Naive thymus-derived CD8-positive, alpha-beta T cell (primary cell): ENCODE results near the gene ME2. TPM values are rescaled to one million over a fixed set of nuclear protein-coding genes. Genes with fewer than 3 reads are reported as not detected.
"Not testable (repeated sequence)": the region's sequence is repeated elsewhere in the genome, so short reads cannot be mapped to it uniquely, and the experiment has no call there.

ENCODE experiments used
- ATAC-seq, 2 donors: fragments of 150-1000 bp; cut with Tn5 transposase in 1 of 2; sonication (Bioruptor Pico), chemical (Tn5 transposase) in 1 of 2; 1 replicate in 1 of 2; 2 replicates in 1 of 2; pipeline ENCODE4 v1.10.0; 2021; ENCODE audit warnings: mild to moderate bottlenecking in 2 of 2, moderate library complexity in 2 of 2
- POLR2A ChIA-PET: fragments of 350-600 bp; sonication (Branson Sonifier 250); formaldehyde crosslinking; loops from one replicate; lab custom pipeline; 2021; ENCODE audit warnings: antibody characterized with exemption; lab: Charles Lee
- DNase-seq, 10 donors: peaks; one replicate each; pipeline versions ENCODE4 v3.0.0 to v3.0.0-alpha.2; 2020 to 2022
- H3K27ac Mint-ChIP-seq, 10 donors: one replicate each; pipeline ENCODE4 v1.8.0; 2020 to 2022; ENCODE audit warnings: mild to moderate bottlenecking in 10 of 10, mixed read lengths in 10 of 10, moderate library complexity in 4 of 10, inconsistent platforms in 1 of 10
- H3K27me3 Mint-ChIP-seq, 5 donors: one replicate each; pipeline ENCODE4 v1.8.0; 2021 to 2022; ENCODE audit warnings: mixed read lengths in 5 of 5
- H3K36me3 Mint-ChIP-seq, 3 donors: one replicate each; pipeline ENCODE4 v1.8.0; 2020 to 2022; ENCODE audit warnings: mixed read lengths in 3 of 3, mild to moderate bottlenecking in 2 of 3, inconsistent platforms in 1 of 3
- H3K4me1 Mint-ChIP-seq, 4 donors: one replicate each; pipeline ENCODE4 v1.8.0; 2021 to 2022; ENCODE audit warnings: mixed read lengths in 4 of 4
- H3K4me3 Mint-ChIP-seq, 10 donors: one replicate each; pipeline ENCODE4 v1.8.0; 2020 to 2022; ENCODE audit warnings: mild to moderate bottlenecking in 10 of 10, mixed read lengths in 10 of 10, moderate library complexity in 6 of 10, inconsistent platforms in 1 of 10
- H3K9me3 Mint-ChIP-seq, 9 donors: one replicate each; pipeline ENCODE4 v1.8.0; 2020 to 2022; ENCODE audit warnings: mixed read lengths in 9 of 9, mild to moderate bottlenecking in 3 of 9, inconsistent platforms in 1 of 9, moderate library complexity in 1 of 9
- polyA plus RNA-seq, 3 donors: library from polyadenylated mRNA; unstranded; fragments of 300-500 nt; fragmentation: Illumina TruSeq; gene quantifications; one replicate each; pipeline ENCODE4 v1.2.3, GENCODE V29; 2021
- total RNA-seq, 8 experiments: library from RNA in 2 of 8; stranded (reverse) in 2 of 8; gene quantifications; one replicate each; pipeline ENCODE4 v1.2.3 and lab custom pipeline; 2021 to 2026

ME2 gene
- total and polyA plus RNA-seq, 5 experiments from 2014 or later, result 38.1 to 52.3 (median 42.0) TPM

- H3K36me3 Mint-ChIP-seq, result peaks cover 0 to 14% (median 0%) of the 10 kb centered on the region in 3 donors
- no peak for ATAC-seq
- H3K9me3 Mint-ChIP-seq, result peaks cover 0 to 11% (median 5%) of the 10 kb centered on the region in 9 donors
- no peak overlapping the region for H3K27ac Mint-ChIP-seq
- no peak for DNase-seq
- H3K27me3 Mint-ChIP-seq, result peaks cover 5 to 18% (median 15%) of the 10 kb centered on the region in 5 donors
- POLR2A ChIA-PET, result no interaction called here
- H3K4me1 Mint-ChIP-seq, result peaks cover 0 to 2% (median 0%) of the 10 kb centered on the region in 4 donors
- no peak overlapping the region for H3K4me3 Mint-ChIP-seq
Observed at GRCh38 chr18:50848991-50849390, 29.9 kb upstream of the ME2 start.

GRCh38 chr18:50849419-50849821, 29.5 kb upstream of the ME2 start:
- DNase-seq (no peak), ATAC-seq (no peak)
- H3K27ac Mint-ChIP-seq, result no peak overlapping the region
- peaks cover 0 to 17% (median 0%) of the 10 kb centered on the region in 3 donors for H3K36me3 Mint-ChIP-seq
- peaks cover 6 to 23% (median 15%) of the 10 kb centered on the region in 5 donors for H3K27me3 Mint-ChIP-seq
- peaks cover 0 to 2% (median 0%) of the 10 kb centered on the region in 4 donors for H3K4me1 Mint-ChIP-seq
- H3K4me3 Mint-ChIP-seq, result no peak overlapping the region
- peaks cover 0 to 16% (median 8%) of the 10 kb centered on the region in 9 donors for H3K9me3 Mint-ChIP-seq
- POLR2A ChIA-PET, result no interaction called here

GRCh38 chr18:50850307-50851065, 28.4 kb upstream of the ME2 start:
- no peak overlapping the region for H3K27ac Mint-ChIP-seq
- peaks cover 0 to 2% (median 0%) of the 10 kb centered on the region in 4 donors for H3K4me1 Mint-ChIP-seq
- H3K27me3 Mint-ChIP-seq, result peaks cover 6 to 23% (median 15%) of the 10 kb centered on the region in 5 donors
- H3K4me3 Mint-ChIP-seq, result no peak overlapping the region
- H3K9me3 Mint-ChIP-seq, result peaks cover 0 to 16% (median 10%) of the 10 kb centered on the region in 9 donors
- peaks cover 0 to 19% (median 0%) of the 10 kb centered on the region in 3 donors for H3K36me3 Mint-ChIP-seq
- POLR2A ChIA-PET, result interaction anchor here (1.0 kb wide), 1 partner anchor 9 kb away, joined by 3 read pairs; no protein-coding TSS in a partner anchor
- no peak for ATAC-seq
- DNase-seq, result no peak

GRCh38 chr18:50853863-50854271, 25.1 kb upstream of the ME2 start:
- Mint-ChIP-seq H3K9me3 (peaks cover 0 to 16% (median 10%) of the 10 kb centered on the region in 9 donors), H3K36me3 (peaks cover 0 to 19% (median 0%) of the 10 kb centered on the region in 3 donors), H3K27ac (no peak overlapping the region), H3K27me3 (peaks cover 6 to 23% (median 10%) of the 10 kb centered on the region in 5 donors), H3K4me1 (peaks cover 0 to 4% (median 0%) of the 10 kb centered on the region in 4 donors), H3K4me3 (no peak overlapping the region)
- DNase-seq (no peak), ATAC-seq (no peak)
- POLR2A ChIA-PET, result no interaction called here

GRCh38 chr18:50855976-50856757, 22.8 kb upstream of the ME2 start:
- Mint-ChIP-seq H3K27me3 (peaks cover 6 to 32% (median 10%) of the 10 kb centered on the region in 5 donors), H3K4me3 (no peak overlapping the region), H3K4me1 (peaks cover 0 to 4% (median under 1%) of the 10 kb centered on the region in 4 donors), H3K27ac (no peak overlapping the region), H3K36me3 (peaks cover 0 to 19% (median 0%) of the 10 kb centered on the region in 3 donors), H3K9me3 (peaks cover 0 to 16% (median 10%) of the 10 kb centered on the region in 9 donors)
- ATAC-seq (no peak), DNase-seq (no peak)
- POLR2A ChIA-PET, result no interaction called here

- H3K4me3 Mint-ChIP-seq, ATAC-seq, POLR2A ChIA-PET, DNase-seq, H3K27ac Mint-ChIP-seq, H3K4me1 Mint-ChIP-seq: not testable (repeated sequence)
- H3K27me3 Mint-ChIP-seq, result peaks cover 6 to 27% (median 13%) of the 10 kb centered on the region in 5 donors
- peaks cover 0 to 16% (median 10%) of the 10 kb centered on the region in 9 donors for H3K9me3 Mint-ChIP-seq
- peaks cover 0 to 19% (median 0%) of the 10 kb centered on the region in 3 donors for H3K36me3 Mint-ChIP-seq
Observed at GRCh38 chr18:50857166-50857565, 21.8 kb upstream of the ME2 start.

- POLR2A ChIA-PET, result no interaction called here
- no peak for DNase-seq
- Mint-ChIP-seq H3K36me3 (peaks cover 0 to 16% (median 0%) of the 10 kb centered on the region in 3 donors), H3K9me3 (peaks cover 0 to 13% (median 9%) of the 10 kb centered on the region in 9 donors), H3K27ac (peak overlapping the region in 1 of 10 donors; percentile 65), H3K4me1 (peaks cover 0 to 12% (median under 1%) of the 10 kb centered on the region in 4 donors), H3K27me3 (peaks cover 6 to 21% (median 11%) of the 10 kb centered on the region in 5 donors), H3K4me3 (no peak overlapping the region)
- ATAC-seq, result no peak
Observed at GRCh38 chr18:50857694-50858093, 21.2 kb upstream of the ME2 start.

GRCh38 chr18:50859793-50860555, 18.9 kb upstream of the ME2 start:
- Mint-ChIP-seq H3K4me3 (no peak overlapping the region), H3K27me3 (peaks cover 2 to 10% (median 5%) of the 10 kb centered on the region in 5 donors), H3K4me1 (peaks cover 0 to 15% (median under 1%) of the 10 kb centered on the region in 4 donors), H3K36me3 (no peaks in the 10 kb centered on the region), H3K27ac (peak overlapping the region in 1 of 10 donors; percentile 3), H3K9me3 (peaks cover 0 to 2% (median 0%) of the 10 kb centered on the region in 9 donors)
- DNase-seq (no peak), ATAC-seq (no peak)
- POLR2A ChIA-PET, result no interaction called here

- POLR2A ChIA-PET, result no interaction called here
- H3K36me3 Mint-ChIP-seq, result no peaks in the 10 kb centered on the region
- no peak overlapping the region for H3K27ac Mint-ChIP-seq
- H3K9me3 Mint-ChIP-seq, result no peaks in the 10 kb centered on the region
- ATAC-seq (no peak), DNase-seq (no peak)
- H3K4me1 Mint-ChIP-seq, result peaks cover 0 to 15% (median under 1%) of the 10 kb centered on the region in 4 donors
- H3K4me3 Mint-ChIP-seq, result no peak overlapping the region
- peaks cover 0 to 10% (median 2%) of the 10 kb centered on the region in 5 donors for H3K27me3 Mint-ChIP-seq
Observed at GRCh38 chr18:50861617-50862016, 17.3 kb upstream of the ME2 start.

GRCh38 chr18:50862401-50862800, 16.5 kb upstream of the ME2 start:
- H3K9me3 Mint-ChIP-seq, result no peaks in the 10 kb centered on the region
- H3K36me3 Mint-ChIP-seq, result no peaks in the 10 kb centered on the region
- H3K4me3 Mint-ChIP-seq, result peak overlapping the region in 1 of 10 donors; percentile 24
- peaks cover 0 to 13% (median under 1%) of the 10 kb centered on the region in 4 donors for H3K4me1 Mint-ChIP-seq
- POLR2A ChIA-PET, result no interaction called here
- no peak for DNase-seq
- ATAC-seq, result no peak
- no peak overlapping the region for H3K27ac Mint-ChIP-seq
- peaks cover 0 to 10% (median 2%) of the 10 kb centered on the region in 5 donors for H3K27me3 Mint-ChIP-seq

GRCh38 chr18:50863840-50864375, 15.0 kb upstream of the ME2 start:
- H3K9me3 Mint-ChIP-seq, result no peaks in the 10 kb centered on the region
- no peak for ATAC-seq
- DNase-seq, result no peak
- no peak overlapping the region for H3K27ac Mint-ChIP-seq
- peaks cover 0 to 13% (median under 1%) of the 10 kb centered on the region in 4 donors for H3K4me1 Mint-ChIP-seq
- peaks cover 0 to 10% (median 2%) of the 10 kb centered on the region in 5 donors for H3K27me3 Mint-ChIP-seq
- POLR2A ChIA-PET, result interaction anchor here (0.8 kb wide), 1 partner anchor 15 kb away, joined by 3 read pairs; the partner anchor contains the start of gene ME2
- H3K36me3 Mint-ChIP-seq, result no peaks in the 10 kb centered on the region
- no peak overlapping the region for H3K4me3 Mint-ChIP-seq
